ENCODE data around the gene KRABD2.
"Not testable (repeated sequence)": the region's sequence is repeated elsewhere in the genome, so short reads cannot be mapped to it uniquely, and the experiment has no call there.

Gene KRABD2

DNA sequence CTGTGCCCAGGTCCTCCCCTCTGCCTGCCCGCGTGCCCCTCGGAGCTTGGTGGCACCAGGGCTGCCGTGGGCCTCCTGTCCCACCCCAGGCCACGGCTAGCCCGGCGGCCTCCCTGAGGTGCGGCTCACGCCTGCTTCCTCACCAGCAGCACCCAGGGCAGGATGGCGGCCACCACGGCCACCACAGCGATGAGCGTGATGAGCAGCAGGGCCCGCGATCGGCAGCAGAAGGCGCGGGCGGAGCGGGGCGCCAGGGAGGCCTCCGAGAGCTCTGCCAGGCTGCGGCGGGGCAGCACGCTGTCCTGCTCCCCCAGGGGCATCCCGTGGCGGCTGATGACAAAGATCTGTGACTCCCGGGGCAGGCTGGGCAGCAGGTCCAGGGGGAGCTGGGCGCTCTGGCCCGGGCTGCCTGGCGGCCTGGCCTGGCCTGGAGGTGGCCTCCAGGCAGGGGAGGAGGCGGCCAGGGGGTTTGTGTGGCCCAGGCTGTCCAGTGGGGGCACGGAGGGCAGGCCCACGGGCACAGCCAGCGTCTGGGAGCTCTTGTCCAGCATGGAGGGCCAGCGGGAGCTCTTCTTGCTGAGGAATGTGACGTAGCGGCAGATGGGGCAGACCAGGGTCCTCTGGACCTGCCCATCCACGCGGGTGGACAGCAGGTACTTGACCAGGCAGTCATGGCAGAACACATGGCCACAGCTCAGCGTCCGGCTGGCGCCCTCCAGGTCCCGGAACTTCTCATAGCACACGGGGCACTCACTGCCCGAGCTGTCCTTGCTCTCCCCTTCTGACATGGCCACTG is 16.4 kb upstream of the KRABD2 start:
- no peak for DNase-seq (ENCODE audit: low read depth in 2 of 3, low spot score in 1 of 3)

DNA sequence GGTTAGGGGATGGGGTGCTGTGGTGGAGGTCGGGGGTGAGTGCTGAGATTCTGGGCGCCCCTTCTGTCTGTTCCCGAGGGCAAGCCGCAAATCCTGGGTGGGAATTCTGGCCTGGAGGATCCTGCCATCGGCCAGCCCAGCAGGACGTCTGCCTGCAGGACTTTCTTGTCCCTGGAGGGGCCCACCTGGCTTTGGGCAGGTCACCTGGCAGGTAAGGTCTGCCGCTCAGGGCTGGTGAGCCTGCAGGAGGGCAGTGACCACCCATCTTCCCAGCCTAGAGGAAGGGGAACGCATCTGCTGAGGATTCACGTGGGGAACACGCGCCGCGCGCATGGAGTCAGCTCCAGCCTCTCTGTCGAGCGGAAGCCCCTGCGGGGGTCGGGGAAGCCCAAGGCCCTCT is 15.8 kb upstream of the KRABD2 start:
- no peak for DNase-seq (ENCODE audit: low read depth in 2 of 3, low spot score in 1 of 3)

DNA sequence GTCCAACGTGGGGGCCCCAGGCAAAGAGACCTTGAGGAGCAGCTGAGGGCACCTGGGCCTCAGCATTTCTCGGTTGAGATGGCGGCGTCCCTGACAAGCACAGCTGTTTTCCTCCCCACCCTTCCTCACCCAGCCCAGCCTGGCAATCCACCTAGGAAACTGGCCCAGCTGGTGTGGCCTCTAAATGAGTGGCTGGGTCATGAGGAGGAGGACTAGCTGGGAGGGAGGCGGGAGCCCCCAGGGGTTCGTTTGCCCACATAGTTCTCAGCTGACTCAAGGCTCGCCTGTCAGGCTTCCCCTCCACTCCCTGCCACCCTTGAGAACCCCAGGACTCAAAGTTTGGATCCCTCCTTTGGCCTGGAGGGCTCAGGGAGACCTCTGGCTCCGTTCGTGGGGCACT is 15.2 kb upstream of the KRABD2 start:
- DNase-seq (ENCODE audit: low read depth in 2 of 3, low spot score in 1 of 3) = no peak

DNA sequence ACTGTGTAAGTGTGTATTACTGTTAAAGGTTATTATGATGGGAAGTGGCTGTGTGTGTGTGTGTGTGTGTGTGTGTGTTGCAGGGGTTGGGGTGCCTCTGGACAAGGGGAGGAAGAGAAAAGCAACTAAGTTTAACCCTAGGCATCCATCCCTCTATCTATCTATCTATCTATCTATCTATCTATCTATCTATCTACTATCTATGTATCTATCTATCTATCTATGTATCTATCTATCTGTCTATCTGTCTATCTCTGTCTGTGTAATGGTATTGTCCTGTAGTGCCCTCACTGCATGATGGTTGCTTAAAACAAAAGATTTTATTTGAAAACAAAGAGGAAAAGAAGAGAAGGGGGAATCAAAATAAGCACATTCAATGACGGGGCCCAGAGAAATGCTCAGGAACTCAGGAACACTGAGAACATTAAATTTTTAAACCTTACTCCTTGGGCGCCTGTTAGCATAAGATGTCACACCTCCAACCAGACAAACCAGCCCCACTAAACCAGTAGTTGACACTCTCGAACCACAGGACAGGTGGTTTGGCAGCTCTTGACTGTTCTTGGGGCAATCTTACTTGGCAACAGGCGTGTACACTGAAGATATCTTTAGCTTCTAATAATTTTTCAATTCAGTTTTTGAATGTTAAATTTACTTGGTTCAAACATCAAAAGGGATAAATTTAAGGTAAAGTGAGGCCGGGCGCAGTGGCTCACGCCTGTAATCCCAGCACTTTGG is 11.6 kb upstream of the KRABD2 start:
- no peak for DNase-seq (ENCODE audit: low read depth in 2 of 3, low spot score in 1 of 3)

DNA sequence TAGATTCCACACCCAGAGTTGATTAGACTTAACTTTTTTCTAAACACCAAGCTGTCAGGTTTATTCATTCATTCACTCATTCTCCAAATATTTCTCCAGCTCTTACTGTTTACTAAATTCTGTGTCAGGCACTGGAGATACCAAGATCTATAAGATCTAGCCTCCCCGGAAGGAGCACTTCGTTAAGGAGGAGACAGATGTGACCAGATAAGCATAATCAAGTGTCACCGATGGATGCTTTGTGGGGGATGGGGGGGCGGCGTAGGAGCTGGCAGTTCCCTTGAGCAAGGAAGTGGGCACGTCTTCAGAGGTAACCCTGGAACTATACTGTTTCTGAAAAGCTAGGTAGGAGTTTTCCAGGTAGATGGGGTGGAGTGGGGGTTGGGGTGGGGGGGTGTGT is 10.3 kb upstream of the KRABD2 start:
- DNase-seq (ENCODE audit: low read depth in 2 of 3, low spot score in 1 of 3) = no peak

DNA sequence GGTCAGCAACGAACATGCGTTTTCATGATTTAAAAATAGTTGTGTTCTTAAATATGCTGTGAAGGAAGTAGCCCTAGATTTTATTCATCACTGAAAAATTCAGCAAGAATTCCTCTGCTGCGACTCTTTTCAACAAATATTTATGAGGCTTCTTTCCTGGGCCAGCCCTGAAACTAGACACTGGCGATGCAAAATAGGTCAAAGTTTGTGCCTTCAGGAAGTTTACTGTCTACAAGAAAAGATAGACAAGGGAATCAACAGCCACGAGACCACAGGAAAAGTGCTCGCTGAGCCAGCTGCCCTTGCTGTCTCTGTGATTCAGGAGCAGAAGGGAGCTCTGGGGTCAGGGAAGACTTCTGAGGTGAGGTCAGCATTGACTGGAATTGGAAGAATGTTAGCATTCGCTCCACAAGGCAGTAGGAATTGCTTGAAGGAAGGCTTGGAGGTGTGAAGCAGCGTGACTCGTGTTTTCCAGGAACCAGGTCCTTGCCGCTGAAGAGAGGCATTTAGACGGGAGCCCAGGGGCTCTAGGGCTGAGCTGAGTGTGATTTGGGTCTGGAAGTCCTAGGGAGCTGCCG is 8.4 kb upstream of the KRABD2 start:
- no peak for DNase-seq (ENCODE audit: low read depth in 2 of 3, low spot score in 1 of 3)

DNA sequence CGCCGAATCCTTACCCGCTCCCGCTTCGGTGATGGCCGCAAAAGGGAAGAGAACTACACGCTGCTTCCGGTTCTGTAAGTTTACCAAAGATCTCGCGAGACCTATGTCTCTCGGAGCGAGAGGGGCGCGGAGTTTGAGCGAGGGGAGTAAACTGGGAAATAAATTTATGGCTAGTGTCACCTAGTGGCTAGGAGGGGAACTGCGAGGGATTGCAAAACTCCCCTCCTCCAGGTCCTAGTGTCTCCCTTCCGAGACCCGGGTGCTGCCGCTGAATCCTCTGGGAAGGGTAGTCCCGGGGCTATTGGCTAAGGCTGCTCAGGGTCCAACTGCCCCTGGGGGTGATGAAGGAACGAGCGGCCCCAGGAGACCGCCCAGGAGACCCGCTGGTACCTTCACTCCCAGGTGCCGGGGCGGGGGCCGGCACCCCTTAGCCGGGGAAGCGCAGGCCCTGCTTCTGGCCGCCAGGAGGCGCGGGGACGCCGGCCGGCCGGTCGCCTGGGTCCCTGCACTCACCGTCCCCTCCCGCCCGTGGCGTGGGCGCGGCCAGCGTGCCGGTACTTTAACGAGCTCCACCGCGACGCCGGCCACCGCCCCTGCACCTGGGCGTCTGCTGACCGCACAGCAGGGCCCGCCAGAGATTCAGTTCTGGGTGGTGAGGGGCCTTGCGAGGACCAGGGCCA is 6.8 kb upstream of the KRABD2 start, which contains the start of gene RPL26:
Gene RPL26, minus strand, starts transcription at position 51 of the 680 bp plus-strand sequence. CDS start 883 bp downstream, outside the sequence.
- peak; percentile 88 to 95 (median 92) for DNase-seq (ENCODE audit: low read depth in 2 of 3, low spot score in 1 of 3)

DNA sequence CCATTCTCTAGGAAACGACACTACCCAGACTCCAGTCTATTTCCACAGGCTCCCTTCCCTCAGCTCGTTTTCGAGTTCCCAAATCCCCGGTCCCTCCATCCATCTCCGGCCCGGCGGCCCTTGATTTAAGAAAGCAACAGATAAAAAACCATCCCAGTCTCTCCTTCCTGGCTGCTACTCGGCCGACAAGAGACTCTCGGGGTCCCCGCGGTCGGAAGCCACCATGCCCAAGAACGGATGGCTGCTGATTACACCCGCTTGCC is 6.3 kb upstream of the KRABD2 start:
- DNase-seq (ENCODE audit: low read depth in 2 of 3, low spot score in 1 of 3) = no peak

DNA sequence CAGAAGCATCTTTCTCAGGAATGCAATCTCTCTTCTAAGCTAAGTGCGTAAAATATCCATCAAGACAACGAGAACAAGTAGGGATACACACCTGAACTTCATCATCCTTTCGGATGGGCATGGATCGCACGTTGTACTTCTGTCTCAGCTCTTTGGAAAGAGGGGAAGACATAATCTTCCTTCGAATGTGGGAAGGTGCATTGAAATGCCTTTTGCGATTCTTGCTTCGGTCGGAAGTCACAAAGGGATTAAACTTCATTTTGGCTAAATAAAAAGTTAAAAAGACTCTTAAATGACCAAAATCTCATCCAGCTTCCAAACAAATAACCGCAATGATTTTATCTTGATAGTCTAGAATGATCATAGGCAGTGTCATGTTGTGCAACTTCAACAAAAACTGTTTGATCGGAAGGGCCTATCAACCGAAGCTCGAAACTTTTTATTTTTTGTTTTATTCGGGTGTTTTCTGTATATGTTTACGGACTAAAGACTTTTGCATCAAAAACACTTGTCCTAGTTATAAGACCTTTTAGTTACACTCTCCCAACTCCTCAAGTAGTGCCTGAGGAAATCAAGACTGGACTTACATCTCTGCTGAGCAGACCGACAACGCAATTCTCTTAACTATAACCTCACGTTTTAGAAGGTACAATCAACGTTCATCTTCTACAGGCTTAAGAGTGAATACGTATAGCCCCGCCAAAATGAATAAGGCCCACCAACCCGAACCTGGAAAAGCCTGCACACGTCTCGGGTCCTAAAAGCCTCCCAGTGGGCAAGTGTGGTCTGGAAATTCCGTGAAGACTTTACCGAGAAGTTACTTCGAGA is 5.8 kb upstream of the KRABD2 start:
- peak in 1 of 3 donors; percentile 11 for DNase-seq (ENCODE audit: low read depth in 2 of 3, low spot score in 1 of 3)

DNA sequence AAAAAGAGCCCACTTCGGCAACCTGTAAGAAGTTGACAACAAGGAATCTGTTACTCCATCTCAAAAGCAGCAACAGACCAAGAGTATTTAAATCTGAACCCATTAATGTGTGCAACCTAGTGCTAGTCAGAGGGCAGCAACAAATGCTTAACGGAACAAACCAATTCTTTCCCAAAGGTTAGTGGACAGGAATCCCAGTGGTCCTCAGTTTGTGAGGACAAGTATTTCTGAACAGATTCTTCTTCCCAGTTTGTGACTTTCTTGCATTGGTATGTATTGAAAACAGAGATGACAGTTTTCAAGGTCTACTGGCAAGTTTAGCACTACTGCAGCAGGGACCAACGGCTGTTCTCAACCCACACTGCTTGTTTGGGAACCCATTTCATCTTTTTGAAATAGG is 3.5 kb upstream of the KRABD2 start:
- no peak for DNase-seq (ENCODE audit: low read depth in 2 of 3, low spot score in 1 of 3)

DNA sequence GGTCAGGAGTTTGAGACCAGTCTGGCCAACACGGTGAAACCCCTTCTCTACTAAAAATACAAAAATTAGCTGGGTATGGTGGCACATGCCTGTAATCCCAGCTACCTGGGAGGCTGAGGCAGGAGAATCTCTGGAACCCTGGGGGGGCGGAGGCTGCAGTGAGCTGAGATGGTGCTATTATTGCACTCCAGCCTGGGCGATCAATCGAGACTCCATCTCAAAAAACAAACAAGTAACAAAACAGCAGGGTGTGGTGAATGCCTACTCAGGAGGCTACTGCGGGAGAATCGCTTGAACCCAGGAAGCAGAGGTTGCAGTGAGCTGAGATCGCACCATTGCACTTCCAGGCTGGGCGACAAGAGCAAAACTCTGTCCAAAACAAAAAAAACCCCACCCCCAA is 1.6 kb upstream of the KRABD2 start:
- DNase-seq (ENCODE audit: low read depth in 2 of 3, low spot score in 1 of 3) = not testable (repeated sequence)

DNA sequence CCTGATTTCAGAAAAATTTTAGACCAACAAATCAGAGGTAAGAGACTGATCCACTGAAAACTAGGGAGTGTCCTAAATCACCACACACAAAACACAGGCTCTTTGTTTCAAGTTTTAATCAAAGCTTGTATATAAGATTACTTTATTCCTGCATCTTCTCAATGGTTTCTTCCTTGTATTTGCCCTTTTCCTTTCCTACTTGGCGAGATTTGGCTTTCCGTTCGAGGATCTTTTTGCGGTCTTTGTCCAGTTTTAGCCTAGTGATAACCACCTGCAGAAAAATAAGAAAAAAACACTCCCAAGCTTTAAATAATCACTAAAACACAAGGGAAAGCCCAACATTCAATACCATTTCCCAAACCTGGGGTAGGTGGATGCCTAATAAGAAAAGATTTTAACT is 918 bp upstream of the KRABD2 start:
- DNase-seq (ENCODE audit: low read depth in 2 of 3, low spot score in 1 of 3) = no peak

DNA sequence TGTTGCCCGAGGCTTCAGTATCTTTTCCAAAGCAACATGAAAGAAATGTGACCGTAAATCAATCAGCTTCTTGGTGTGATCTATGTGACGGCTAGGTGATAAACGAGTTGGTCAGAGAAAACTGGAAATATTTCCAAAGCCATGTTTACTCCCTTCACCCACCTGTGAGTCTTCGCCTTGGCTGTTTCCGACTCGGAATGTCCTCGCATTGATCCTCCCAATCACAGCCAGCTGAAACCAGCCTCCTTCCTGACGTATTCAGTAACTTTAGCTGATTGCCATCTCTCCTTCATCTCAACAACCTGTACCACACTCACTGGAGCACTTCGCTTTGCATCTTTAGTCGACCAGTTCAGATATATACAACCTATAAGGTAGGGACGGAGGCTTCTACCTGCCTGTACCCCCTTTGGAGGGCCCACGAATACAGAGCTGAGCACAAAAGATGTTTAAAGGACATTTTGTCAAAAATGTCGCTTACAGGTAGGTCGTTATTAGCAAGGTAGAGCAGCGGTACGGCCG is 705 bp downstream of the KRABD2 start:
- no peak for DNase-seq (ENCODE audit: low read depth in 2 of 3, low spot score in 1 of 3)

DNA sequence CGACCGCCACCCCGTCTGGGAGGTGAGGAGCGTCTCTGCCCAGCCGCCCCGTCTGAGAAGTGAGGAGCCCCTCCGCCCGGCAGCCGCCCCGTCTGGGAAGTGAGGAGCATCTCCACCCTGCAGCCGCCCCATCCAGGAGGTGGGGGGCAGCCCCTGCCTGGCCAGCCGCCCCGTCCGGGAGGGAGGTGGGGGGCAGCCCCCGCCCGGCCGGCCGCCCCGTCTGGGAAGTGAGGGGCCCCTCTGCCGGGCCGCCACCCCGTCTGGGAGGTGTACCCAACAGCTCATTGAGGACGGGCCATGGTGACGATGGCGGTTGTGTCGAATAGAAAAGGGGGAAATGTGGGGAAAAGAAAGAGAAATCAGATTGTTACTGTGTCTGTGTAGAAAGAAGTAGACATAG is 2.6 kb downstream of the KRABD2 start:
- not testable (repeated sequence) for DNase-seq (ENCODE audit: low read depth in 2 of 3, low spot score in 1 of 3)

DNA sequence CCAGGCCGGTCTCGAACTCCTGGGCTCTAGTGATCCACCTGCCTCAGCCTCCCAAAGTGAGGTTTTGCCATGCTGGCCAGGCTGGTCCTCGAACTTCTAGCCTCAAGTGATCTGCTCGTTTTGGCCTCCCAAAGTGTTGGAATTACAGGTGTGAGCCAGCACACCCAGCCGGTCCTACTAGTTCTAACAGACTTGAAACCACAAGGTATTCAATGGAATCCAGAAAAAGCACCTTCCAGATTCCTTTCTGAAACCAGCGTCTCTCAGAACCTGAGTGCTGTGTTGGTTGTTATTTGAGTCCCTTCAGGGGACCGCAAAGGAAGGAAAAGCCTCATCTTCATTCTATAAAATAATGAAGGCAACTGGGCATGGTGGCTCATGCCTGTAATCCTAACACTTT is 4.1 kb downstream of the KRABD2 start:
- DNase-seq (ENCODE audit: low read depth in 2 of 3, low spot score in 1 of 3) = no peak

DNA sequence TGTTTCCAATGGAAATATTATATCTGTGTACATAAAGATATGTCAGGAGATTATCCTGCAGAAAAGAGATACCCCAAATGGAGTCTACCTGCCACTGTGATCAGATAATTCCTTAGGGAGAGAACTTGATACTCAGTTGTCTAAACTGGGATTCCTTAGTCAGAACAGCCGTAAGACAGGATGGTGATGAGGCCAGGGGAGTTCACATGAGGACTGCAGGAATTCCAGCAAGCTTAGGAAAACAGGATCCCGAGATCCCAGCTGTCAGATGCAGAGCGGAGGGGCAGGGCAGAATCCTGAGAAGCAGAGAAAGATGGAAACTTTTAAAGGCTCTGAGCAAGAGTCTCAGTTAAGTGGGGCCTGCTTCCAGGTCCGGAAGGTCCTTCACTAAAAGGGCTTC is 4.7 kb downstream of the KRABD2 start:
- DNase-seq (ENCODE audit: low read depth in 2 of 3, low spot score in 1 of 3) = no peak

DNA sequence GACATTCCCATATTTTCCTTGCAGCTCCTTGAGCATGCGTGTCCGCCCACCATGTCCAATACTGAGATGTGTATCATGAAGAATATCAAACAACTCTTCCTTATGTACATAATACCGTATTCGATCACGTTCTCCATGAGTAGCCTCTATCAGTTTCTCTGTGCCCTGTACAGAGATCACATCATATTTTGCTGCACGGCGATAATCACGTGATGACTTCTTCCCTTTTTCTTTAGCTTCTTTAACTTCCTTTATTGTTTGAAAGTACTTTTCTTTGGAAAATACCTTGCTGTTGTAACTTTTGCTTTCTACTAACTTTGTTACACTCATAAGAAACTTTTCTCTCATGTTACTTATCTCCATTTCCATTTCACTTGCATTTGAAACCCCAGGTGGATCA is 6.6 kb downstream of the KRABD2 start:
- no peak for DNase-seq (ENCODE audit: low read depth in 2 of 3, low spot score in 1 of 3)

DNA sequence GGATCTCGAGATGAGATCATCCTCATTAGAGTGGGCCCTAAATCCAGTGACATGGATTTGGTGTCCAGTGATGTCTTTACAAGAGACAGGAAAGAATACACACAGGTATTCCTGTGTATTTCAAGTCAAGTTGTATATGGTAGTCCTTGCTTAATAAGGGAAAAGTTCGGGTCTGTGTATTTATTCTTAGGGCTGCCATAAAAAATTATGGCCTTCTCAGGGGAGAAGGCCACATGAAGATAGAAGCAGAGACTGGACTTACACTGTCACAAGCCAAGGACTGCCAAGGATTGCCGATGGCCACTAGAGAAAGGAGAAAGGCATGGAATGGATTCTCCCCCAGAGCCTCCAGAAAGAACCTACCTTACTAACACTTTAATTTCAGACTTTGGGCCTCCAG is 8.3 kb downstream of the KRABD2 start:
- no peak for DNase-seq (ENCODE audit: low read depth in 2 of 3, low spot score in 1 of 3)

DNA sequence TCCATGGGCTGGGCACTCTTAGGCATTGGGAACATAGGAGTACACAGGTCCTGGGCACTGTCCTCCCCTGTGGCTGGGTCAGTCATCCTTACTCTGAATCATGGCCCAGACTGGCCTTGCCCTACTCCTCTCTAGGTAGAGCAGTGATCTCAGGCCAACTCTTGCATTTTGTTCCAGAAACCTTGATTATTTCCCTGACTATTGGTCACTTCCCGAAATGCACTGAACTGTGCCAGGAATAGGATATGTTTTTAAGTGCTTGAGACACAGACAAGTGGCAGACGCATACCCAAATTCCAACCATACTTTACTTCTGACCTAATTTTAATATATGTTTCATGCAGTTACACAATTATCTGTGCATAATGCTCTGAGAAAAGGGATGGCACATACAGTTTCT is 10.3 kb downstream of the KRABD2 start:
- no peak for DNase-seq (ENCODE audit: low read depth in 2 of 3, low spot score in 1 of 3)

DNA sequence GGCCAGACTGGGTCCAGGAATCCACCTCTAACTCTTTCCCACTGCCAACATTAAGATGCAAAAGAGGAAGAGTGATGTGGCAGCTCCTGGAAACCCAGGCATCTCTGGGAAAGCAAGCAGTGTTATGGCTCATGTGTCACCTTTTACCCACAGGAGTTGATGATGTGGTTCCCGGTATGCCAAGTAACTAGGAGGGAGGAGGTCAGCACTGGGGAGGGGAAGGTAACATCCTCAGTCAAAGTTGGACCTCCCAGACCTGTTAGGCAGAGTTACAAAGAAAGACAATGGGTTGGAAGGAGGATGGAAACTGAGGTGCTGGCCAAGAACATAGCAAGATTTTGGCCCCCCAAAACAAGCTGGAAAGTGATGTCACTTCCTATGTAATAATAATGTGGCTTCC is 11.4 kb downstream of the KRABD2 start:
- no peak for DNase-seq (ENCODE audit: low read depth in 2 of 3, low spot score in 1 of 3)

Measured in stimulated activated CD4-positive, alpha-beta T cell treated with anti-CD3 and anti-CD28 coated beads, Interleukin-12 subunit alpha, Interleukin-12 subunit beta, amount 100 ng/mL, for 48 hours (primary cell).